Esophagus squamous epithelium (tissue), 4 donors: ENCODE results near the gene PDE10A.

Experiments used
- POLR2A ChIP-seq, 4 donors: fragments of 450-650 bp; IDR thresholded peaks; one replicate each; pipeline ENCODE4 v1.6.1; 2017; ENCODE audit warnings: antibody characterized with exemption in 4 of 4, mild to moderate bottlenecking in 4 of 4, moderate library complexity in 3 of 4
- TF ChIP-seq, protein P1 (sequence below), 6 experiments: fragments of 450-650 bp in 4 of 6; fragments of 200-600 bp in 2 of 6; sonication (generic) in 2 of 6; IDR thresholded peaks; one replicate each; pipeline ENCODE4 v1.5.1; 2016 to 2019; ENCODE audit warnings: antibody characterized with exemption in 6 of 6, mild to moderate bottlenecking in 4 of 6, moderate library complexity in 4 of 6

DNA sequence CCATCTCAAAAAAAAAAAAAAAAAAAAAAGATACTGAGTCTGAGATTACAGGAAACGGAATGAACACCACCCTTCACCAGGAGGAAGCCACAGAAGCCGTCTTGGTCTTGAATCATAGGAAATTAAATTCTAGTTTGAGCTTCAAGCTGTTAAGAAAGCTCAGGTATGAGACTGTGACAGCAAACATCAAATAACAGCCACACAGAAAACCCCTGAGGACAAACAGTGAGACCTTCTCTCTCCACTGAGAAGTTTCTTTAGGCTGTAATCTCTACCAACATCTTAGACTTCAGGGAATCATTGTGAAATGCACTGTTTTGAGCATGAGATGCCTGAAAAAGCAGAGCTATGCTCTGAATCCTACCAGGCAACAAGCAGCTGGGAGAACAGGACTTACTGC, 30.8 kb downstream of the PDE10A start:
- TF ChIP-seq, protein P1, sequence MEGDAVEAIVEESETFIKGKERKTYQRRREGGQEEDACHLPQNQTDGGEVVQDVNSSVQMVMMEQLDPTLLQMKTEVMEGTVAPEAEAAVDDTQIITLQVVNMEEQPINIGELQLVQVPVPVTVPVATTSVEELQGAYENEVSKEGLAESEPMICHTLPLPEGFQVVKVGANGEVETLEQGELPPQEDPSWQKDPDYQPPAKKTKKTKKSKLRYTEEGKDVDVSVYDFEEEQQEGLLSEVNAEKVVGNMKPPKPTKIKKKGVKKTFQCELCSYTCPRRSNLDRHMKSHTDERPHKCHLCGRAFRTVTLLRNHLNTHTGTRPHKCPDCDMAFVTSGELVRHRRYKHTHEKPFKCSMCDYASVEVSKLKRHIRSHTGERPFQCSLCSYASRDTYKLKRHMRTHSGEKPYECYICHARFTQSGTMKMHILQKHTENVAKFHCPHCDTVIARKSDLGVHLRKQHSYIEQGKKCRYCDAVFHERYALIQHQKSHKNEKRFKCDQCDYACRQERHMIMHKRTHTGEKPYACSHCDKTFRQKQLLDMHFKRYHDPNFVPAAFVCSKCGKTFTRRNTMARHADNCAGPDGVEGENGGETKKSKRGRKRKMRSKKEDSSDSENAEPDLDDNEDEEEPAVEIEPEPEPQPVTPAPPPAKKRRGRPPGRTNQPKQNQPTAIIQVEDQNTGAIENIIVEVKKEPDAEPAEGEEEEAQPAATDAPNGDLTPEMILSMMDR (IDR thresholded peaks at IDR 0.05), result no peak
- TF ChIP-seq POLR2A (IDR thresholded peaks at IDR 0.05), result no peak
